ENCODE data around the gene KRTAP17-1. TPM values are rescaled to one million over a fixed set of nuclear protein-coding genes. Genes with fewer than 3 reads are reported as not detected.

Gene KRTAP17-1
- total and polyA plus RNA-seq, 7 donors, result not detected

GRCh38 chr17:41267711-41268110 lies 47.8 kb downstream of the KRTAP17-1 start:
- TF ChIP-seq POLR2AphosphoS5 (IDR thresholded peaks at IDR 0.05), result no peak
- TF ChIP-seq CTCF (IDR thresholded peaks at IDR 0.05), result no peak
- no peak for TF ChIP-seq POLR2A (IDR thresholded peaks at IDR 0.05)
- TF ChIP-seq EP300 (IDR thresholded peaks at IDR 0.05), result no peak
- 90% methylated on average over 3 of the region's 3 CpGs; no CpG with 5 or more reads in 1 of the 2 donors for WGBS, 2 donors
- intact Hi-C loops (cut with DNase I), result no loop called here
- H3K27ac ChIP-seq, result no peak overlapping the region
- no peak for DNase-seq
- no peaks in the 10 kb centered on the region for H3K4me1 ChIP-seq
- H3K9me3 ChIP-seq, result no peaks in the 10 kb centered on the region
- H3K36me3 ChIP-seq, result no peaks in the 10 kb centered on the region
- no peak overlapping the region for H3K4me3 ChIP-seq
- peaks cover 0 to 4% (median 0%) of the 10 kb centered on the region in 3 donors for H3K27me3 ChIP-seq

GRCh38 chr17:41265078-41265477 lies 50.4 kb downstream of the KRTAP17-1 start, which contains the start of gene KRTAP9-6:
TSS of gene KRTAP9-6 (plus strand) at chr17:41265378. CDS start at chr17:41265378, 0 bp downstream.
- Histone ChIP-seq H3K4me1 (no peaks in the 10 kb centered on the region), H3K27ac (no peak within 1 kb of the TSS), H3K4me3 (no peak within 1 kb of the TSS), H3K27me3 (peaks cover 0 to 4% (median 0%) of the 10 kb centered on the region in 3 donors), H3K9me3 (no peaks in the 10 kb centered on the region), H3K36me3 (no peaks in the 10 kb centered on the region)
- TF ChIP-seq EP300 (IDR thresholded peaks at IDR 0.05) (no peak), POLR2AphosphoS5 (IDR thresholded peaks at IDR 0.05) (no peak)
- DNase-seq, result no peak
- intact Hi-C loops (cut with DNase I), result no loop called here
- 50 to 62% methylated on average over 2 of the region's 2 CpGs for WGBS, 2 donors

Small RNA genes within 50 kb of the gene (small RNA-seq; reads per million reads assigned to genes)
- 0 reads per million in 3 donors for gene KRTAP9-10P

Other genes with a start within 250 kb of the KRTAP17-1 start
Only the 30 nearest of the 35 such genes appear.
- not detected for gene KRTAP4-9, start 210.3 kb downstream of the KRTAP17-1 start, total RNA-seq
- not detected for gene KRTAP4-9, start 210.3 kb downstream of the KRTAP17-1 start, polyA plus RNA-seq
- not detected for gene KRTAP4-11, start 197.3 kb downstream of the KRTAP17-1 start, total RNA-seq
- gene KRTAP4-11, start 197.3 kb downstream of the KRTAP17-1 start, polyA plus RNA-seq, result not detected
- not detected for gene KRTAP4-12, start 191.5 kb downstream of the KRTAP17-1 start, total RNA-seq
- gene KRTAP4-12, start 191.5 kb downstream of the KRTAP17-1 start, polyA plus RNA-seq, result not detected
- not detected for gene KRTAP4-6, start 175.2 kb downstream of the KRTAP17-1 start, total RNA-seq
- gene KRTAP4-6, start 175.2 kb downstream of the KRTAP17-1 start, polyA plus RNA-seq, result not detected
- not detected for gene KRTAP4-5, start 165.9 kb downstream of the KRTAP17-1 start, total RNA-seq
- not detected for gene KRTAP4-5, start 165.9 kb downstream of the KRTAP17-1 start, polyA plus RNA-seq
- gene KRTAP4-4, start 155.0 kb downstream of the KRTAP17-1 start, total RNA-seq, result not detected
- gene KRTAP4-4, start 155.0 kb downstream of the KRTAP17-1 start, polyA plus RNA-seq, result not detected
- gene KRTAP4-3, start 147.5 kb downstream of the KRTAP17-1 start, total RNA-seq, result not detected
- not detected for gene KRTAP4-3, start 147.5 kb downstream of the KRTAP17-1 start, polyA plus RNA-seq
- not detected for gene KRTAP4-2, start 137.5 kb downstream of the KRTAP17-1 start, total RNA-seq
- not detected for gene KRTAP4-2, start 137.5 kb downstream of the KRTAP17-1 start, polyA plus RNA-seq
- not detected for gene KRTAP4-1, start 130.8 kb downstream of the KRTAP17-1 start, total RNA-seq
- gene KRTAP4-1, start 130.8 kb downstream of the KRTAP17-1 start, polyA plus RNA-seq, result 1 to 10 TPM in 1 of 3 donors, not detected in 2; 1.4 TPM
- not detected for gene KRTAP9-1, start 125.8 kb downstream of the KRTAP17-1 start, total RNA-seq
- not detected for gene KRTAP9-1, start 125.8 kb downstream of the KRTAP17-1 start, polyA plus RNA-seq
- gene KRTAP9-2, start 89.1 kb downstream of the KRTAP17-1 start, total RNA-seq, result not detected
- gene KRTAP9-2, start 89.1 kb downstream of the KRTAP17-1 start, polyA plus RNA-seq, result not detected
- gene KRTAP9-3, start 83.3 kb downstream of the KRTAP17-1 start, total RNA-seq, result not detected
- not detected for gene KRTAP9-3, start 83.3 kb downstream of the KRTAP17-1 start, polyA plus RNA-seq
- gene KRTAP9-8, start 77.7 kb downstream of the KRTAP17-1 start, total RNA-seq, result not detected
- gene KRTAP9-8, start 77.7 kb downstream of the KRTAP17-1 start, polyA plus RNA-seq, result not detected
- gene KRTAP9-4, start 66.0 kb downstream of the KRTAP17-1 start, total RNA-seq, result not detected
- gene KRTAP9-4, start 66.0 kb downstream of the KRTAP17-1 start, polyA plus RNA-seq, result not detected
- gene KRTAP9-9, start 60.3 kb downstream of the KRTAP17-1 start, total RNA-seq, result not detected
- not detected for gene KRTAP9-9, start 60.3 kb downstream of the KRTAP17-1 start, polyA plus RNA-seq
- not detected for gene KRTAP9-6, start 50.3 kb downstream of the KRTAP17-1 start, total RNA-seq
- not detected for gene KRTAP9-6, start 50.3 kb downstream of the KRTAP17-1 start, polyA plus RNA-seq
- not detected for gene KRTAP9-7, start 40.0 kb downstream of the KRTAP17-1 start, total RNA-seq
- not detected for gene KRTAP9-7, start 40.0 kb downstream of the KRTAP17-1 start, polyA plus RNA-seq
- not detected for gene KRTAP29-1, start 12.9 kb downstream of the KRTAP17-1 start, total RNA-seq
- not detected for gene KRTAP29-1, start 12.9 kb downstream of the KRTAP17-1 start, polyA plus RNA-seq
- not detected for gene KRTAP16-1, start 6.4 kb downstream of the KRTAP17-1 start, total RNA-seq
- not detected for gene KRTAP16-1, start 6.4 kb downstream of the KRTAP17-1 start, polyA plus RNA-seq
- not detected for gene KRT33A, start 35.1 kb upstream of the KRTAP17-1 start, total RNA-seq
- gene KRT33A, start 35.1 kb upstream of the KRTAP17-1 start, polyA plus RNA-seq, result not detected
- not detected for gene KRT33B, start 54.1 kb upstream of the KRTAP17-1 start, total RNA-seq
- gene KRT33B, start 54.1 kb upstream of the KRTAP17-1 start, polyA plus RNA-seq, result not detected
- gene KRT34, start 66.6 kb upstream of the KRTAP17-1 start, total RNA-seq, result not detected
- not detected for gene KRT34, start 66.6 kb upstream of the KRTAP17-1 start, polyA plus RNA-seq
- not detected for gene KRT31, start 81.9 kb upstream of the KRTAP17-1 start, total RNA-seq
- gene KRT31, start 81.9 kb upstream of the KRTAP17-1 start, polyA plus RNA-seq, result not detected
- gene KRT37, start 108.9 kb upstream of the KRTAP17-1 start, total RNA-seq, result not detected
- gene KRT37, start 108.9 kb upstream of the KRTAP17-1 start, polyA plus RNA-seq, result not detected
- gene KRT38, start 125.3 kb upstream of the KRTAP17-1 start, total RNA-seq, result not detected
- not detected for gene KRT38, start 125.3 kb upstream of the KRTAP17-1 start, polyA plus RNA-seq
- gene KRT32, start 151.7 kb upstream of the KRTAP17-1 start, total RNA-seq, result not detected
- gene KRT32, start 151.7 kb upstream of the KRTAP17-1 start, polyA plus RNA-seq, result not detected
- not detected for gene KRT35, start 165.4 kb upstream of the KRTAP17-1 start, total RNA-seq
- not detected for gene KRT35, start 165.4 kb upstream of the KRTAP17-1 start, polyA plus RNA-seq
- gene KRT36, start 174.2 kb upstream of the KRTAP17-1 start, total RNA-seq, result under 1 TPM in 1 of 4 donors, not detected in 3; 0.33 TPM
- under 1 TPM in 1 of 3 donors, not detected in 2; 0.20 TPM for gene KRT36, start 174.2 kb upstream of the KRTAP17-1 start, polyA plus RNA-seq
- gene KRT13, start 189.9 kb upstream of the KRTAP17-1 start, total RNA-seq, result under 1 TPM in 1 of 4 donors, not detected in 3; 0.55 TPM
- gene KRT13, start 189.9 kb upstream of the KRTAP17-1 start, polyA plus RNA-seq, result 10 to 100 TPM in 1 of 3 donors, 1 to 10 TPM in 1, under 1 TPM in 1; 0.46 to 54.1 (median 8.0) TPM
- not detected for gene KRT15, start 203.2 kb upstream of the KRTAP17-1 start, total RNA-seq
- 10 to 100 TPM in 1 of 3 donors, 1 to 10 TPM in 2; 5.4 to 10.3 (median 9.2) TPM for gene KRT15, start 203.2 kb upstream of the KRTAP17-1 start, polyA plus RNA-seq